Measurements from ENCODE around the gene EHD4.

DNA sequence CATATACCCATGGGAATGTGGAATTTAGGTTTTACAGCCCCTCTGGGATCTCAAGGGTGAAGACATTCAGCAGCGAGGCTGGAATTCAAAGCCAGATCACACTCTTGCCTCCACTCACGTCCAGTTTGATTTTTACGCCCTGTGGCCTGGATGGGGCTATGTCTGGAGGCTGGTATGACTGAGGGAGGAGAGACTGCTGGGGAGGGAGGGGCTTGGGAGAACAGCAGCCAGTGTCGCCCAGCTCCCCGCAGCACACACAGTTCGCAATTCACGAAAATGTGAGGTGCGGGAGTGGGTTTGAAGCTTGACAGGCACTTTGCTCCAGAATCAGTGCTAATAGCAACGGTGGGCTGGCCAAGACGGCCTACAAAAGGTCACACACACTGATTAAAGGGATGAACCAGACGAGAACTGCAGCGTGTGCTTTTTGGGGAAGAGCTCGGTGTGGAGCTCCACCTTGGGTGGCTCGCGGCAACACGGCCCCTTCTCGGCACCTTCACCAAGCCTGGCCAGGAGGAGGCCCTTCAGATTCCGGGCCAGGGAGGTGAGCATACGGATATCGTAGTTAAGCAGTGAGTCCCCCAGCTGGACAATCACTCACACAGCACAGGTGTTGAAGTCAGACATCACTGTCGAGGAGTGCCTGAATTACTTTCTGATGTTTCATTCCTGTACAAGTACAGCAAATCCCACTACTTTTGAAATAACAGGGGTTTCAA is 16.4 kb downstream of the EHD4 start:
- TF ChIP-seq, protein P1, sequence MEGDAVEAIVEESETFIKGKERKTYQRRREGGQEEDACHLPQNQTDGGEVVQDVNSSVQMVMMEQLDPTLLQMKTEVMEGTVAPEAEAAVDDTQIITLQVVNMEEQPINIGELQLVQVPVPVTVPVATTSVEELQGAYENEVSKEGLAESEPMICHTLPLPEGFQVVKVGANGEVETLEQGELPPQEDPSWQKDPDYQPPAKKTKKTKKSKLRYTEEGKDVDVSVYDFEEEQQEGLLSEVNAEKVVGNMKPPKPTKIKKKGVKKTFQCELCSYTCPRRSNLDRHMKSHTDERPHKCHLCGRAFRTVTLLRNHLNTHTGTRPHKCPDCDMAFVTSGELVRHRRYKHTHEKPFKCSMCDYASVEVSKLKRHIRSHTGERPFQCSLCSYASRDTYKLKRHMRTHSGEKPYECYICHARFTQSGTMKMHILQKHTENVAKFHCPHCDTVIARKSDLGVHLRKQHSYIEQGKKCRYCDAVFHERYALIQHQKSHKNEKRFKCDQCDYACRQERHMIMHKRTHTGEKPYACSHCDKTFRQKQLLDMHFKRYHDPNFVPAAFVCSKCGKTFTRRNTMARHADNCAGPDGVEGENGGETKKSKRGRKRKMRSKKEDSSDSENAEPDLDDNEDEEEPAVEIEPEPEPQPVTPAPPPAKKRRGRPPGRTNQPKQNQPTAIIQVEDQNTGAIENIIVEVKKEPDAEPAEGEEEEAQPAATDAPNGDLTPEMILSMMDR (IDR thresholded peaks at IDR 0.05) = no peak
- no peak for TF ChIP-seq POLR2A (IDR thresholded peaks at IDR 0.05)
